Sigmoid colon (tissue), 7 donors: ENCODE measurements around the gene MEI1. TPM values are rescaled to one million over a fixed set of nuclear protein-coding genes. Genes with fewer than 3 reads are reported as not detected.
"Not testable (repeated sequence)": the region's sequence is repeated elsewhere in the genome, so short reads cannot be mapped to it uniquely, and the experiment has no call there.

Experiments
- DNase-seq: peaks from one replicate; pipeline ENCODE4 v3.0.0-alpha.2; 2019
- H3K27ac ChIP-seq, 4 donors: fragments of 200-600 bp; sonication (generic); one replicate each; pipeline ENCODE4 v1.5.1; 2016 to 2019; ENCODE audit warnings: mild to moderate bottlenecking in 1 of 4
- H3K27me3 ChIP-seq, 3 donors: fragments of 200-600 bp; sonication (generic); one replicate each; pipeline ENCODE4 v1.5.1; 2019; ENCODE audit warnings: mild to moderate bottlenecking in 1 of 3
- H3K36me3 ChIP-seq, 4 donors: fragments of 200-600 bp; sonication (generic); one replicate each; pipeline ENCODE4 v1.5.1; 2016 to 2019
- H3K4me1 ChIP-seq, 4 donors: fragments of 200-600 bp; sonication (generic); one replicate each; pipeline ENCODE4 v1.5.1; 2017 to 2019
- H3K4me3 ChIP-seq, 4 donors: fragments of 200-600 bp; sonication (generic); one replicate each; pipeline ENCODE4 v1.5.1; 2017 to 2019; ENCODE audit warnings: mild to moderate bottlenecking in 2 of 4, moderate library complexity in 1 of 4
- H3K9me3 ChIP-seq, 4 donors: fragments of 200-600 bp in 3 of 4; sonication (generic) in 3 of 4; one replicate each; pipeline versions ENCODE4 v1.5.1 to v1.6.1; 2013 to 2019
- CTCF ChIP-seq, 4 experiments: fragments of 450-650 bp in 3 of 4; fragments of 200-600 bp in 1 of 4; IDR thresholded peaks; one replicate each; pipeline ENCODE4 v1.5.1; 2016 to 2019; ENCODE audit warnings: antibody characterized with exemption in 4 of 4, mild to moderate bottlenecking in 3 of 4, moderate library complexity in 2 of 4
- EP300 ChIP-seq, 4 donors: sonication (generic); formaldehyde crosslinking; IDR thresholded peaks; one replicate each; pipeline ENCODE4 v1.6.1; 2017; ENCODE audit warnings: antibody characterized with exemption in 4 of 4
- POLR2A ChIP-seq, 2 donors: fragments of 450-650 bp; IDR thresholded peaks; one replicate each; pipeline ENCODE4 v1.6.1; 2016; ENCODE audit warnings: antibody characterized with exemption in 2 of 2, mild to moderate bottlenecking in 2 of 2, moderate library complexity in 2 of 2
- POLR2AphosphoS5 ChIP-seq, 4 donors: sonication (generic); formaldehyde crosslinking; IDR thresholded peaks; one replicate each; pipeline ENCODE4 v1.6.1; 2017; ENCODE audit warnings: antibody characterized with exemption in 4 of 4
- WGBS, 2 donors: extraction: QIAGEN DNeasy Blood & Tissue Kit; methylation state at CpG; one replicate each; pipeline ENCODE4 v1.1.7; 2013; 5-methylcytosine and 5-hydroxymethylcytosine counted together
- intact Hi-C: fragments of 100-400 bp; cut with DNase I; formaldehyde crosslinking; loops from one replicate; pipeline ENCODE4 v1.15.1; 2023
- polyA plus RNA-seq, 3 donors: library from polyadenylated mRNA; stranded (reverse); fragments of 200-250 nt; gene quantifications; one replicate each; pipeline ENCODE4 v1.2.3, GENCODE V29; 2013
- total RNA-seq, 4 donors: library from RNA; depleted of rRNA; stranded (reverse); fragments of >200 nt; gene quantifications; one replicate each; pipeline ENCODE4 v1.1.0, GENCODE V29; 2016
- donor health status: healthy with polysubstance abuse.
- donor health status: Bipolar disorder and iron deficiency.
- donor health status: healthy.

The MEI1 gene
- total and polyA plus RNA-seq, 7 donors: 0.54 to 6.4 (median 1.2) TPM; not detected in 2

GRCh38 chr22:41713004-41713403, 13.7 kb downstream of the MEI1 start:
- H3K4me3 ChIP-seq: no peak overlapping the region
- no peaks in the 10 kb centered on the region for H3K9me3 ChIP-seq
- H3K27me3 ChIP-seq: no peaks in the 10 kb centered on the region
- no peak overlapping the region for H3K27ac ChIP-seq
- no peak for TF ChIP-seq CTCF (IDR thresholded peaks at IDR 0.05)
- TF ChIP-seq POLR2AphosphoS5 (IDR thresholded peaks at IDR 0.05): no peak
- TF ChIP-seq POLR2A (IDR thresholded peaks at IDR 0.05): no peak
- no peak for TF ChIP-seq EP300 (IDR thresholded peaks at IDR 0.05)
- H3K36me3 ChIP-seq: no peaks in the 10 kb centered on the region
- WGBS, 2 donors: 89 to 95% methylated on average over 9 of the region's 9 CpGs
- intact Hi-C loops: no loop called here
- H3K4me1 ChIP-seq: no peaks in the 10 kb centered on the region
- DNase-seq: no peak

- no peaks in the 10 kb centered on the region for H3K27me3 ChIP-seq
- no peak overlapping the region for H3K4me3 ChIP-seq
- WGBS, 2 donors: 84 to 86% methylated on average over 1 of the region's 1 CpG
- H3K4me1 ChIP-seq: no peaks in the 10 kb centered on the region
- H3K27ac ChIP-seq: no peak overlapping the region
- no peak for DNase-seq
- intact Hi-C loops: no loop called here
- TF ChIP-seq CTCF (IDR thresholded peaks at IDR 0.05): no peak
- no peak for TF ChIP-seq POLR2AphosphoS5 (IDR thresholded peaks at IDR 0.05)
- TF ChIP-seq POLR2A (IDR thresholded peaks at IDR 0.05): no peak
- TF ChIP-seq EP300 (IDR thresholded peaks at IDR 0.05): no peak
- H3K36me3 ChIP-seq: no peaks in the 10 kb centered on the region
- no peaks in the 10 kb centered on the region for H3K9me3 ChIP-seq
Observed at GRCh38 chr22:41722496-41722895, 23.2 kb downstream of the MEI1 start.

- TF ChIP-seq EP300 (IDR thresholded peaks at IDR 0.05) (no peak), POLR2AphosphoS5 (IDR thresholded peaks at IDR 0.05) (no peak), CTCF (IDR thresholded peaks at IDR 0.05) (no peak), POLR2A (IDR thresholded peaks at IDR 0.05) (no peak)
- H3K36me3 ChIP-seq: no peaks in the 10 kb centered on the region
- no peak overlapping the region for H3K4me3 ChIP-seq
- no peaks in the 10 kb centered on the region for H3K9me3 ChIP-seq
- WGBS, 2 donors: 88 to 90% methylated on average over 9 of the region's 9 CpGs
- H3K27me3 ChIP-seq: no peaks in the 10 kb centered on the region
- no peak overlapping the region for H3K27ac ChIP-seq
- DNase-seq: no peak
- H3K4me1 ChIP-seq: no peaks in the 10 kb centered on the region
- intact Hi-C loops: no loop called here
Observed at GRCh38 chr22:41725510-41726110, 26.3 kb downstream of the MEI1 start.

- no peaks in the 10 kb centered on the region for H3K27me3 ChIP-seq
- H3K4me1 ChIP-seq: no peaks in the 10 kb centered on the region
- H3K9me3 ChIP-seq: no peaks in the 10 kb centered on the region
- H3K4me3 ChIP-seq: no peak overlapping the region
- WGBS, 2 donors: 90 to 95% methylated on average over 2 of the region's 2 CpGs
- no peaks in the 10 kb centered on the region for H3K36me3 ChIP-seq
- no peak overlapping the region for H3K27ac ChIP-seq
- intact Hi-C loops: no loop called here
- no peak for DNase-seq
- no peak for TF ChIP-seq POLR2A (IDR thresholded peaks at IDR 0.05)
Observed at GRCh38 chr22:41731609-41732008, 32.3 kb downstream of the MEI1 start.

- intact Hi-C loops: no loop called here
- no peaks in the 10 kb centered on the region for H3K4me1 ChIP-seq
- 86 to 94% methylated on average over 7 of the region's 7 CpGs for WGBS, 2 donors
- H3K27ac ChIP-seq: no peak overlapping the region
- no peaks in the 10 kb centered on the region for H3K36me3 ChIP-seq
- TF ChIP-seq POLR2A (IDR thresholded peaks at IDR 0.05) (no peak), CTCF (IDR thresholded peaks at IDR 0.05) (no peak), POLR2AphosphoS5 (IDR thresholded peaks at IDR 0.05) (no peak), EP300 (IDR thresholded peaks at IDR 0.05) (no peak)
- no peaks in the 10 kb centered on the region for H3K27me3 ChIP-seq
- no peaks in the 10 kb centered on the region for H3K9me3 ChIP-seq
- no peak for DNase-seq
- no peak overlapping the region for H3K4me3 ChIP-seq
Observed at GRCh38 chr22:41732096-41732772, 32.9 kb downstream of the MEI1 start.

GRCh38 chr22:41733241-41733640, 33.9 kb downstream of the MEI1 start:
- H3K27me3 ChIP-seq, DNase-seq, intact Hi-C loops, H3K36me3 ChIP-seq, H3K9me3 ChIP-seq, H3K4me1 ChIP-seq, H3K27ac ChIP-seq, H3K4me3 ChIP-seq: not testable (repeated sequence)
- WGBS, 2 donors: 94 to 96% methylated on average over 4 of the region's 4 CpGs
